ENCODE data around the gene CDC42BPB. TPM values are rescaled to one million over a fixed set of nuclear protein-coding genes. Genes with fewer than 3 reads are reported as not detected.

The CDC42BPB gene
- total RNA-seq, 4 donors from 2014 or later: 80.6 to 157 (median 118) TPM

- H3K9me3 ChIP-seq: no peaks in the 10 kb centered on the region
- DNase-seq: no peak
- H3K4me3 ChIP-seq: no peak overlapping the region
- no peaks in the 10 kb centered on the region for H3K27me3 ChIP-seq
- no peaks in the 10 kb centered on the region for H3K4me1 ChIP-seq
- H3K27ac ChIP-seq: peak overlapping the region; percentile 10 to 38
- intact Hi-C loops (cut with DNase I; ENCODE audit: low total_unique reads): no loop called here
- TF ChIP-seq POLR2A (IDR thresholded peaks at IDR 0.05) (no peak), CTCF (IDR thresholded peaks at IDR 0.05) (no peak)
- H3K36me3 ChIP-seq: no peaks in the 10 kb centered on the region
Observed at GRCh38 chr14:103093856-103094405, 36.6 kb upstream of the CDC42BPB start.

GRCh38 chr14:103091883-103092222, 34.5 kb upstream of the CDC42BPB start:
- no peak for TF ChIP-seq POLR2A (IDR thresholded peaks at IDR 0.05)
- TF ChIP-seq CTCF (IDR thresholded peaks at IDR 0.05): peak in 1 of 4 experiments; percentile 3
- Histone ChIP-seq H3K9me3 (no peaks in the 10 kb centered on the region), H3K27ac (peak overlapping the region in 1 of 2 donors; percentile 32), H3K36me3 (no peaks in the 10 kb centered on the region), H3K4me1 (no peaks in the 10 kb centered on the region), H3K4me3 (peak overlapping the region; percentile 15 to 36), H3K27me3 (no peaks in the 10 kb centered on the region)
- intact Hi-C loops (cut with DNase I; ENCODE audit: low total_unique reads): no loop called here
- DNase-seq: no peak

GRCh38 chr14:103091041-103091882, 33.9 kb upstream of the CDC42BPB start:
- H3K36me3 ChIP-seq: no peaks in the 10 kb centered on the region
- H3K27me3 ChIP-seq: no peaks in the 10 kb centered on the region
- peak overlapping the region in 1 of 2 donors; percentile 32 for H3K27ac ChIP-seq
- H3K4me3 ChIP-seq: peak overlapping the region; percentile 15 to 36
- TF ChIP-seq POLR2A (IDR thresholded peaks at IDR 0.05): peak in 1 of 2 donors; percentile 15
- TF ChIP-seq CTCF (IDR thresholded peaks at IDR 0.05): peak; percentile 41 to 54 (median 45)
- no peaks in the 10 kb centered on the region for H3K9me3 ChIP-seq
- peak in 1 of 2 donors; percentile 61 for DNase-seq
- intact Hi-C loops (cut with DNase I; ENCODE audit: low total_unique reads): no loop called here
- H3K4me1 ChIP-seq: no peaks in the 10 kb centered on the region

- no peaks in the 10 kb centered on the region for H3K9me3 ChIP-seq
- no peak overlapping the region for H3K27ac ChIP-seq
- no peak for TF ChIP-seq POLR2A (IDR thresholded peaks at IDR 0.05)
- no peak for TF ChIP-seq CTCF (IDR thresholded peaks at IDR 0.05)
- no peaks in the 10 kb centered on the region for H3K4me1 ChIP-seq
- no peaks in the 10 kb centered on the region for H3K36me3 ChIP-seq
- H3K4me3 ChIP-seq: no peak overlapping the region
- no peaks in the 10 kb centered on the region for H3K27me3 ChIP-seq
- intact Hi-C loops (cut with DNase I; ENCODE audit: low total_unique reads): no loop called here
- DNase-seq: no peak
Observed at GRCh38 chr14:103090481-103091020, 33.2 kb upstream of the CDC42BPB start.
